ENCODE data around the gene KCNMA1. TPM values are rescaled to one million over a fixed set of nuclear protein-coding genes. Genes with fewer than 3 reads are reported as not detected.
"Not testable (repeated sequence)": the region's sequence is repeated elsewhere in the genome, so short reads cannot be mapped to it uniquely, and the experiment has no call there.

KCNMA1 gene
- total RNA-seq, 1 experiment from 2014 or later = 0.49 TPM

DNA sequence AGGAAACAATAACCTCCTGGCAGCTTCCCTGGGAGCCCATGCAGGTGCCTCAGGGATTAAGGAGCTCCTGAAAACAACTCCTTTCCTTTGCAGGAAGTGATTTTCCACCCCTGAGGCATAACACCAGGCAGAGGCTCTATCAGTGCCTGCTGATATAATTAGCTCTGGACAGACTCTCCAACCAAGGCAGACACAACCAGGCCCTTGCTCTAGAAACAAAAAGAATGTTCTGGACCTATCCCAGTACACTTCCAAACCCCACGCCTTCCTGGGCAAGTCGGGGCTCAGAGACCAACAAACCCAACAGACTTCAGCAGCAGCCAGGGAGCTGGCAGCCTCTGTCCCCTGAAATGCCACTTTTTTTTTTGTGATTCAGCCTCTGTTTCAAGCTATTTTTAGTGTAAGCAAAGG, 247.1 kb downstream of the KCNMA1 start:
- ChIA-PET RAD21 (ENCODE audit: low non-redundant PET in 1 of 2, low total read pairs in 2 of 2, uncharacterized antibody in 2 of 2, unreplicated experiment in 2 of 2) (interaction anchor here in 1 of 2 experiments (0.9 kb wide), 1 partner anchor 226 kb away, joined by 5 read pairs; no protein-coding TSS in a partner anchor), POLR2A (no interaction called here), CTCF (interaction anchor here (0.9 to 1.4 kb wide), 4 partner anchors 115 to 251 kb away, joined by 3 read pairs; no protein-coding TSS in a partner anchor)
- H3K9ac ChIP-seq (ENCODE audit: low read length) = no peak overlapping the region
- no peak overlapping the region for H3K4me2 ChIP-seq (ENCODE audit: low read length)
- H3K9me2 ChIP-seq (ENCODE audit: insufficient read depth) = no peaks in the 10 kb centered on the region
- DNase-seq (ENCODE audit: low read depth, low spot score) (no peak), ATAC-seq (no peak)
- no peaks in the 10 kb centered on the region for H3K79me2 ChIP-seq (ENCODE audit: insufficient read depth, low read length)
- H3K36me3 ChIP-seq (ENCODE audit: control insufficient read depth in 1 of 2, insufficient read depth in 2 of 2, low read length in 2 of 2) = no peaks in the 10 kb centered on the region
- H3K27ac ChIP-seq (ENCODE audit: low read depth, low read length) = no peak overlapping the region
- H3K4me1 ChIP-seq (ENCODE audit: control insufficient read depth in 1 of 2, insufficient read depth in 2 of 2, low read length in 2 of 2) = peaks cover 6 to 23% of the 10 kb centered on the region in 2 experiments
- H3K27me3 ChIP-seq (ENCODE audit: insufficient read depth, low read length) = peaks cover 24% of the 10 kb centered on the region; the same call in 1 of the 2 replicates
- TF ChIP-seq JUND (IDR thresholded peaks at IDR 0.05) (no peak), ZFX (IDR thresholded peaks at IDR 0.05) (no peak), RAD21 (IDR thresholded peaks at IDR 0.05; ENCODE audit: low read depth) (no peak), MAX (IDR thresholded peaks at IDR 0.05) (no peak), CEBPB (IDR thresholded peaks at IDR 0.05; ENCODE audit: low read depth) (no peak), FOSL1 (IDR thresholded peaks at IDR 0.05; ENCODE audit: low read depth) (no peak)
- no TSS peak for BruUV-seq (replicated peaks)
- no peak overlapping the region for H3K4me3 ChIP-seq (replicated peaks in 1 of 2; ENCODE audit: low read depth in 1 of 2, low read length in 2 of 2)
- no peak overlapping the region for H2AFZ ChIP-seq (ENCODE audit: low read depth, low read length, poor library complexity, severe bottlenecking)
- no peaks in the 10 kb centered on the region for H4K20me1 ChIP-seq (ENCODE audit: insufficient read depth)
- no peaks in the 10 kb centered on the region for H3K9me3 ChIP-seq (ENCODE audit: control insufficient read depth in 1 of 2, insufficient read depth in 1 of 2, low read depth in 1 of 2, low read length in 2 of 2)
- intact Hi-C loops (cut with micrococcal nuclease) = loop anchor here (5.0 kb wide), 1 partner anchor 218 kb away; no protein-coding TSS in a partner anchor

DNA sequence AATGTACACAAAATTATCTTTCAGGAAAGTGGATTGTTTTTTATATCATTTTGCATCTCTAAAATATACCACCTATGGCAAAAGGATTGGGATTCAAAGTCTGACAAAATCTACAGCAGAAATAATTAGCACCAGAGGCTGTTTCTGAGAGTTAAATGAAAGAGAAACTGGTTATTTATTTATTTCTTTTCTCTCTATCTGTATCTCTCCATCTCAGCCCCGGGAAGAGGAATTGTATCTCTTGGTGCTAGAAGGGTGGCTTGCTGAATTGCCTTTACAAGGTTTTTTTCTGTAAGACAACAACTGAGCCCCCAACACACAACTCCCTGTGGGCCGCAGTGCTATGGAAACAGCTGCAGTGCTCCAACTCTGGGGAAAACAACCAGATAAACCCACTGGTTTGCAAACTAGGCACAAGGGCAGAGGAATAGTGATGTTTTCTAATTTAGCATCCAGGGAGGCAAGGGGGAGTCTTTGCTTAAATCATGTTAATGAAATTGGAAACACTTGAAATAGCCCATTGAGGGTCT, 249.0 kb downstream of the KCNMA1 start:
- DNase-seq (ENCODE audit: low read depth, low spot score) (no peak), ATAC-seq (no peak)
- Histone ChIP-seq H3K9me3 (ENCODE audit: control insufficient read depth in 1 of 2, insufficient read depth in 1 of 2, low read depth in 1 of 2, low read length in 2 of 2) (no peaks in the 10 kb centered on the region), H3K27ac (ENCODE audit: low read depth, low read length) (no peak overlapping the region), H3K36me3 (ENCODE audit: control insufficient read depth in 1 of 2, insufficient read depth in 2 of 2, low read length in 2 of 2) (no peaks in the 10 kb centered on the region), H3K27me3 (ENCODE audit: insufficient read depth, low read length) (peaks cover 35% of the 10 kb centered on the region; the same call in 1 of the 2 replicates), H3K4me3 (replicated peaks in 1 of 2; ENCODE audit: low read depth in 1 of 2, low read length in 2 of 2) (no peak overlapping the region), H3K4me2 (ENCODE audit: low read length) (no peak overlapping the region), H2AFZ (ENCODE audit: low read depth, low read length, poor library complexity, severe bottlenecking) (no peak overlapping the region), H3K9me2 (ENCODE audit: insufficient read depth) (no peaks in the 10 kb centered on the region), H3K9ac (ENCODE audit: low read length) (no peak overlapping the region), H3K4me1 (ENCODE audit: control insufficient read depth in 1 of 2, insufficient read depth in 2 of 2, low read length in 2 of 2) (peaks cover 6 to 21% of the 10 kb centered on the region in 2 experiments), H3K79me2 (ENCODE audit: insufficient read depth, low read length) (no peaks in the 10 kb centered on the region), H4K20me1 (ENCODE audit: insufficient read depth) (no peaks in the 10 kb centered on the region)
- ChIA-PET CTCF (interaction anchor here (1.9 kb wide), 1 partner anchor 255 kb away, joined by 4 read pairs; no protein-coding TSS in a partner anchor), RAD21 (ENCODE audit: low non-redundant PET in 1 of 2, low total read pairs in 2 of 2, uncharacterized antibody in 2 of 2, unreplicated experiment in 2 of 2) (no interaction called here), POLR2A (no interaction called here)
- intact Hi-C loops (cut with micrococcal nuclease) = no loop called here
- TF ChIP-seq SRF (IDR thresholded peaks at IDR 0.05; ENCODE audit: low read depth) (no peak), SIN3A (IDR thresholded peaks at IDR 0.05; ENCODE audit: low read depth) (no peak), CEBPB (IDR thresholded peaks at IDR 0.05; ENCODE audit: low read depth) (no peak)
- TF ChIP-seq, protein P1, sequence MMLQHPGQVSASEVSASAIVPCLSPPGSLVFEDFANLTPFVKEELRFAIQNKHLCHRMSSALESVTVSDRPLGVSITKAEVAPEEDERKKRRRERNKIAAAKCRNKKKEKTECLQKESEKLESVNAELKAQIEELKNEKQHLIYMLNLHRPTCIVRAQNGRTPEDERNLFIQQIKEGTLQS (IDR thresholded peaks at IDR 0.05) = no peak
- BruUV-seq (replicated peaks) = no TSS peak

DNA sequence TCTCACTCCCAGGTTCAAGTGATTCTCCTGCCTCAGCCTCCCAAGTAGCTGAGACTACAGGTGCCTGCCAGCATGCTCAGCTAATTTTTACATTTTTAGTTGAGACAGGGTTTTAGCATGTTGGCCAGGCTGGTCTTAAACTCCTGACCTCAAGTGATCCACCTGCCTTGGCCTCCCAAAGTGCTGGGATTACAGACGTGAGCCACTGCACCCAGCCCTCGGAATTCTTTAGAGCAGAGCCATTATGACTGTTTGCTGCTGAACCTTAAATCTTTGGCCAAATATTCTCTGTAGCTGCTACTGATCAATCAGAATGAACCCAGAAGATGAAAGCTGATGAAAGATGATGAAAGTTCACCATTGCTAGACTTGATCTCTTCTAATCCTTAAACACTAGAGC, 249.9 kb downstream of the KCNMA1 start:
- H3K79me2 ChIP-seq (ENCODE audit: insufficient read depth, low read length); H3K4me2 ChIP-seq (ENCODE audit: low read length); POLR2A ChIA-PET; DNase-seq (ENCODE audit: low read depth, low spot score); H3K27ac ChIP-seq (ENCODE audit: low read depth, low read length); H3K9me3 ChIP-seq (ENCODE audit: control insufficient read depth in 1 of 2, insufficient read depth in 1 of 2, low read depth in 1 of 2, low read length in 2 of 2); intact Hi-C loops (cut with micrococcal nuclease); H3K9me2 ChIP-seq (ENCODE audit: insufficient read depth); RAD21 ChIA-PET (ENCODE audit: low non-redundant PET in 1 of 2, low total read pairs in 2 of 2, uncharacterized antibody in 2 of 2, unreplicated experiment in 2 of 2); H4K20me1 ChIP-seq (ENCODE audit: insufficient read depth); H3K9ac ChIP-seq (ENCODE audit: low read length); H3K36me3 ChIP-seq (ENCODE audit: control insufficient read depth in 1 of 2, insufficient read depth in 2 of 2, low read length in 2 of 2); H2AFZ ChIP-seq (ENCODE audit: low read depth, low read length, poor library complexity, severe bottlenecking); BruUV-seq (replicated peaks); ATAC-seq; H3K4me3 ChIP-seq (replicated peaks in 1 of 2; ENCODE audit: low read depth in 1 of 2, low read length in 2 of 2): not testable (repeated sequence)
- H3K27me3 ChIP-seq (ENCODE audit: insufficient read depth, low read length) = peaks cover 35% of the 10 kb centered on the region; the same call in 1 of the 2 replicates
- CTCF ChIA-PET = interaction anchor here (0.6 kb wide), 1 partner anchor 256 kb away, joined by 3 read pairs; no protein-coding TSS in a partner anchor
- peaks cover 4 to 11% of the 10 kb centered on the region in 2 experiments for H3K4me1 ChIP-seq (ENCODE audit: control insufficient read depth in 1 of 2, insufficient read depth in 2 of 2, low read length in 2 of 2)

All from HCT116 (cell line).